Hepatocyte (in vitro differentiated cells): ENCODE measurements around the gene ARHGAP18.

Source experiments
- CTCF ChIP-seq: fragments of 200-600 bp; sonication (generic); IDR thresholded peaks from 2 replicates; pipeline ENCODE4 v1.5.1; 2016; ENCODE audit warnings: antibody characterized with exemption, mild to moderate bottlenecking; ENCODE audit not compliant: poor library complexity
- EZH2 ChIP-seq: fragments of 200-600 bp; sonication (generic); IDR thresholded peaks from 2 replicates; pipeline ENCODE4 v1.6.1; 2016; ENCODE audit warnings: antibody characterized with exemption, mild to moderate bottlenecking, borderline replicate concordance

- TF ChIP-seq CTCF (no peak), EZH2 (no peak)
Observed at GRCh38 chr6:129642322-129642721, 67.7 kb downstream of the ARHGAP18 start.
